Activated CD4-positive, alpha-beta T cell treated with anti-CD3 and anti-CD28 coated beads, Interleukin-2, amount 10 ng/mL, durations not matched to agents 24 days and 14 days (primary cell): ENCODE results near the gene ZNF557. TPM values are rescaled to one million over a fixed set of nuclear protein-coding genes. Genes with fewer than 3 reads are reported as not detected.

Experiments
- DNase-seq: peaks from one replicate; pipeline ENCODE4 v3.0.0; 2022
- H3K27ac Mint-ChIP-seq: one replicate; pipeline ENCODE4 v1.8.0; 2022; ENCODE audit warnings: mild to moderate bottlenecking, mixed read lengths
- H3K27me3 Mint-ChIP-seq: one replicate; pipeline ENCODE4 v1.8.0; 2022; ENCODE audit warnings: mixed read lengths
- H3K36me3 Mint-ChIP-seq: one replicate; pipeline ENCODE4 v1.8.0; 2022; ENCODE audit warnings: low read depth, mild to moderate bottlenecking, mixed read lengths
- H3K4me1 Mint-ChIP-seq: one replicate; pipeline ENCODE4 v1.8.0; 2021; ENCODE audit warnings: mixed read lengths
- H3K4me3 Mint-ChIP-seq: one replicate; pipeline ENCODE4 v1.8.0; 2022; ENCODE audit warnings: mild to moderate bottlenecking, moderate library complexity, mixed read lengths
- H3K9me3 Mint-ChIP-seq: one replicate; pipeline ENCODE4 v1.8.0; 2021; ENCODE audit warnings: mixed read lengths
- intact Hi-C: fragments of 100-400 bp; cut with micrococcal nuclease; formaldehyde crosslinking; loops from one replicate; pipeline ENCODE4 v1.15.1; 2023
- total RNA-seq: library from RNA; stranded (reverse); gene quantifications from 2 replicates; pipeline ENCODE4 v1.2.3, GENCODE V29; 2022

ZNF557 gene
- total RNA-seq, 1 donor from 2014 or later, result 12.2 TPM

DNA sequence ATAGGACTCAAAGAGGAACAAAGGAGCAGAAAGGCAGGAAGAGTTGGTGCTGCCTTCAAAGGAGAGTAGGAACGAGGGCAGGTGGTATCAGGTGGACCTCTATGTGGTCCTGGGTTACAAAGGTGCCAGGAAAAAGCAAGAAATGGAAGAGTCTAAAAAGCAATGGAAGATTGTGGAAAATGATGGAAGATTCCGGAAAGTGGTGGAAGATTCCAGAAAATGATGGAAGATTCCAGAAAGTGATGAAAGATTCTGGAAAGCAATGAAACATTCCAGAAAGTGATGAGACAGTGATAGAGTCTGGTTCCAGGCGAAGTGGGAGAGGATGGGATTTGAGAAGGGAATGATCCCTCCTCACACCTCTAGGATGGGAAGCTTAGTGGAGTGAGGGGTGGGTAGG lies 55.3 kb downstream of the ZNF557 start:
- intact Hi-C loops, result no loop called here
- peaks cover 3% of the 10 kb centered on the region for H3K36me3 Mint-ChIP-seq
- H3K4me1 Mint-ChIP-seq, result no peaks in the 10 kb centered on the region
- H3K27me3 Mint-ChIP-seq, result no peaks in the 10 kb centered on the region
- H3K4me3 Mint-ChIP-seq, result no peak overlapping the region
- H3K9me3 Mint-ChIP-seq, result peaks cover 10% of the 10 kb centered on the region
- no peak overlapping the region for H3K27ac Mint-ChIP-seq
- no peak for DNase-seq

DNA sequence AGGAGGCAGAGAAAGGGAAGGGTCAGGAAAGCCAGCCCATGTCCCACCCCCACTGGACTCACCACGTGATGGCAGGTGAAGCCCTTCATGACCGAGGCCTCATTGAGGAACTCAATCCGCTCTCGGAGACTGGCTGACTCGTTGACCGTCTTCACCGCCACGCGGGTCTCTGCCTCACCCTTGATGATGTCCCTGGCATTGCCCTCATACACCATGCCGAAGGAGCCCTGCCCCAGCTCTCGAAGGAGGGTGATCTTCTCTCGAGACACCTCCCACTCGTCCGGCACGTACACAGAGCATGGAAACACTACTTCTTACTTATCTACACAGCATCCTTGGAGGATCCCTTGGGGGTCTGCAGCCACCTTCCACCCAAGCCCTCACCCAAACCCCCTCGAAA lies 55.7 kb downstream of the ZNF557 start:
- Mint-ChIP-seq H3K27ac (no peak overlapping the region), H3K36me3 (peaks cover 3% of the 10 kb centered on the region), H3K4me1 (no peaks in the 10 kb centered on the region), H3K9me3 (peaks cover 10% of the 10 kb centered on the region), H3K27me3 (no peaks in the 10 kb centered on the region), H3K4me3 (no peak overlapping the region)
- intact Hi-C loops, result no loop called here
- no peak for DNase-seq

DNA sequence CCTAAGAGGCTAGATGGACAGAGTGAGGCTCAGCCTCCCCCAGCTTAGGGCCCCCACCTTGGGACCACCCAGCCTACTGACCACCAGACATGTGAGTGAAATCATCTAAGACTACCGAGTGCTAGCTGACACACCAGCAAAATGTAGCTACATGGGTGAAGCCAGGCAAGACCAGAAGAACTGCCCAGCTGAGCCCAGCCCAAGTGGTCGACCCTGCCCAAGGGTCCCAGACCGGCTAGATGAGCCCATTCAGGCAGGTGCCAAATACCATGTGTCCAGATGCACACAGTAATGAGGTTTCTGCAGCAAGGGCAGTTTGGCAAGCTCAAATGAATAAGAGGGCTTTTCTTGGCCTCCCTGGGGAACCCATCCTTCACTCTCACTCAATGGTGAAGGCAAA lies 56.6 kb downstream of the ZNF557 start:
- H3K36me3 Mint-ChIP-seq, result peaks cover 3% of the 10 kb centered on the region
- H3K4me3 Mint-ChIP-seq, result no peak overlapping the region
- H3K27ac Mint-ChIP-seq, result no peak overlapping the region
- H3K9me3 Mint-ChIP-seq, result peaks cover 10% of the 10 kb centered on the region
- H3K27me3 Mint-ChIP-seq, result no peaks in the 10 kb centered on the region
- H3K4me1 Mint-ChIP-seq, result no peaks in the 10 kb centered on the region
- no peak for DNase-seq
- intact Hi-C loops, result no loop called here

DNA sequence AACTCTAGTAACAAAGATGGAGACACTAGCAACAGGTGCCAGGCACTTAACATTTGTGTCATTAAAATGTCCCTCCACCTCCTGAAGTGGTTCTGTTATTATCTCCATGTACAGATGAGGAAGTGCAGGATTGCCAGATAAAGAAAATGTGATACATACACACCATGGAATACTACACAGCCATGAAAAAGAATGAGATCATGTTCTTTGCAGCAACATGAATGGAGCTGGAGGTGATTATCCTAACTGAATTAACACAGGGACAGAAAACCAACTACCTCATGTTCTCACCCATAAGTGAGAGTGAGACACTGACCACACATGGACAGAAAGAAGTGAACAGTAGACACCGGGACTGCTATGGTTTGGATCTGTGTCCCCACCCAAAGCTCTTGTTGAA lies 60.5 kb downstream of the ZNF557 start:
- no peaks in the 10 kb centered on the region for H3K27me3 Mint-ChIP-seq
- no peaks in the 10 kb centered on the region for H3K4me1 Mint-ChIP-seq
- no peak overlapping the region for H3K27ac Mint-ChIP-seq
- intact Hi-C loops, result no loop called here
- H3K36me3 Mint-ChIP-seq, result no peaks in the 10 kb centered on the region
- DNase-seq, result no peak
- H3K4me3 Mint-ChIP-seq, result no peak overlapping the region
- H3K9me3 Mint-ChIP-seq, result peaks cover 6% of the 10 kb centered on the region

DNA sequence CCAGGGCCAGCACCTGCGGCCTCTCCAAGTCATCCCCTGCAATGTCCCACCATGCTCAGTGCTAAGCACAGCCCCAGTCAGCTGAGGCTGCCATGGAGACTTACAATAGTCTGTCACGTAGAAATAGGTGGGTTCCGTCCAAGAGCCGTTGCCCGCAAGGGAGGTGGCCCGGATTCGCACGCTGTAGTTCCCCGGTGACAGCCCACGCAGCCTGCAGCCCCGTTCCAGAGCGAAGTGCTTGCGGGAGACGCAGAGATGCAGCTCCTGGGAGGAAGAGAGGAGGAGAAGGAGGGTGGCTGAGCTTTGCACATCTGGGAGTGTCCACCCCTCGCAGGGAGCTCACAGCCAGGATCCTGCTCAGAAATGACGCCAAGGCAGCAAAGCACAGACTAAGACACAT lies 62.6 kb downstream of the ZNF557 start:
- Mint-ChIP-seq H3K27me3 (no peaks in the 10 kb centered on the region), H3K4me1 (no peaks in the 10 kb centered on the region), H3K27ac (no peak overlapping the region), H3K9me3 (no peaks in the 10 kb centered on the region), H3K4me3 (no peak overlapping the region), H3K36me3 (no peaks in the 10 kb centered on the region)
- DNase-seq, result no peak
- intact Hi-C loops, result no loop called here

DNA sequence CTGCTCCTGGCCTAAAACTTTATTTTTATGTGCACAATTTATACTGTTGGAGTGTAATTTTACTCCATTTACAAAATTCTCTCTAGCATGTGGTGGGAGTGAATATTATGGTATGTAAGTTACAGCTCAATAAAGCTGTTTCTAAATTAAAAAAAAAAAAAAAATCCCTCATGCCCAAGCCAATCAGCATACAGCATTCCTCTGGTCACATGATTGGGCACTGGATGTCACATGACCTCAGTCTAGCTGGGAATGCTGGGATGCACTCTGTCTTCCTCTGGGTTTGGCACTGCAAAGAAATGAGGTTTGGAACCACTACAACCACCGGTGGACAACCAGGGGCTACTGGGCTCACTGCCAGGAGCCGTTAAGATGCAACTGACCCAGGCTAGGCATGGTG lies 67.6 kb downstream of the ZNF557 start:
- no peaks in the 10 kb centered on the region for H3K4me1 Mint-ChIP-seq
- H3K4me3 Mint-ChIP-seq, result no peak overlapping the region

More for the DNA sequence above, 67.6 kb downstream of the ZNF557 start:
- intact Hi-C loops, result no loop called here
- no peak for DNase-seq
- Mint-ChIP-seq H3K36me3 (no peaks in the 10 kb centered on the region), H3K27ac (no peak overlapping the region), H3K9me3 (no peaks in the 10 kb centered on the region), H3K27me3 (no peaks in the 10 kb centered on the region)

Other genes starting within 250 kb of the ZNF557 start
- 3.8 and 4.3 TPM in 2 replicates for gene ADGRE1, start 182.1 kb upstream of the ZNF557 start, total RNA-seq
- gene MBD3L2B, start 48.3 kb upstream of the ZNF557 start, total RNA-seq, result not detected in 2 replicates
- not detected in 2 replicates for gene MBD3L5, start 39.1 kb upstream of the ZNF557 start, total RNA-seq
- not detected in 2 replicates for gene MBD3L4, start 29.5 kb upstream of the ZNF557 start, total RNA-seq
- not detected in 2 replicates for gene MBD3L2, start 20.4 kb upstream of the ZNF557 start, total RNA-seq
- gene MBD3L3, start 11.0 kb upstream of the ZNF557 start, total RNA-seq, result not detected in 2 replicates
- gene INSR, start 224.7 kb downstream of the ZNF557 start, total RNA-seq, result 1.7 and 1.9 TPM in 2 replicates